Endothelial cell of umbilical vein (primary cell): Measurements from ENCODE around the gene SRRD. TPM values are rescaled to one million over a fixed set of nuclear protein-coding genes. Genes with fewer than 3 reads are reported as not detected.

Experiments used
- BruUV-seq: library from RNA; stranded (reverse); fragments of 400-500 nt; replicated peaks from 2 replicates; lab custom pipeline; 2021; lab: Mats Ljungman, UMichigan
- CTCF ChIA-PET: fragments of 300-600, 350-600 bp; sonication (Branson Sonifier 250); formaldehyde crosslinking; loops from one replicate; lab custom pipeline; 2021; ENCODE audit warnings: antibody characterized with exemption, inconsistent platforms; lab: Charles Lee
- POLR2A ChIA-PET: fragments of 300-600, 350-600 bp; sonication (Branson Sonifier 250); formaldehyde crosslinking; loops from one replicate; lab custom pipeline; 2021; ENCODE audit warnings: antibody characterized with exemption, inconsistent platforms; lab: Charles Lee
- DNase-seq: peaks from one replicate; pipeline ENCODE4 v3.0.0-alpha.2; 2011; ENCODE audit warnings: low read depth, low spot score
- FAIRE-seq: peaks from 2 replicates; lab custom pipeline; 2011; peaks lifted over from hg19 to GRCh38; lab: Jason Lieb, UNC
- H2AFZ ChIP-seq: 2 replicates; pipeline ENCODE4 v1.6.0; 2012; ENCODE audit warnings: low read depth, low read length, control low read depth, inconsistent platforms
- H3K27ac ChIP-seq: 2 replicates; pipeline ENCODE4 v1.5.1; 2011; ENCODE audit warnings: low read depth, mild to moderate bottlenecking, control low read depth, low read length, moderate library complexity; ENCODE audit not compliant: insufficient read depth
- H3K27me3 ChIP-seq, 2 experiments: 2 replicates each; pipeline versions ENCODE4 v1.6.0 to v1.6.1; 2011; ENCODE audit warnings: low read length in 2 of 2, mixed read lengths in 1 of 2; ENCODE audit not compliant: control insufficient read depth in 2 of 2, insufficient read depth in 2 of 2
- H3K36me3 ChIP-seq, 2 experiments: 2 replicates in 1 of 2; 3 replicates in 1 of 2; pipeline ENCODE4 v1.5.1; 2011; ENCODE audit warnings: low read length in 2 of 2, mild to moderate bottlenecking in 1 of 2, moderate library complexity in 1 of 2; ENCODE audit not compliant: control insufficient read depth in 2 of 2, insufficient read depth in 2 of 2; ENCODE audit errors: extremely low read depth in 1 of 2
- H3K4me1 ChIP-seq: 3 replicates; pipeline ENCODE4 v1.5.1; 2011; ENCODE audit warnings: mild to moderate bottlenecking, low read length; ENCODE audit not compliant: control insufficient read depth, insufficient read depth; ENCODE audit errors: extremely low read depth
- H3K4me2 ChIP-seq: 2 replicates; pipeline ENCODE4 v1.6.1; 2011; ENCODE audit warnings: low read length, control low read depth, mixed read lengths; ENCODE audit not compliant: insufficient read depth
- H3K4me3 ChIP-seq, 3 experiments: fragments of 200-600 bp in 1 of 3; sonication (generic), shearing (Covaris generic) in 1 of 3; replicated peaks in 1 of 3; 2 replicates each; pipeline ENCODE4 v1.5.1; 2011 to 2016; ENCODE audit warnings: control low read depth in 3 of 3, low read length in 3 of 3, mild to moderate bottlenecking in 2 of 3, inconsistent platforms in 1 of 3, low read depth in 1 of 3, moderate library complexity in 1 of 3; ENCODE audit not compliant: insufficient read depth in 1 of 3
- H3K79me2 ChIP-seq: 2 replicates; pipeline ENCODE4 v1.6.0; 2012; ENCODE audit warnings: low read length, inconsistent platforms; ENCODE audit not compliant: control insufficient read depth, insufficient read depth
- H3K9ac ChIP-seq: replicated peaks from 2 replicates; pipeline ENCODE3; 2011; ENCODE audit warnings: low read length, control low read depth; ENCODE audit not compliant: insufficient read depth; ENCODE audit errors: extremely low read depth
- H3K9me1 ChIP-seq: replicated peaks from 3 replicates; pipeline ENCODE4 v1.6.0; 2011; ENCODE audit warnings: mild to moderate bottlenecking, low read length; ENCODE audit not compliant: control insufficient read depth, insufficient read depth; ENCODE audit errors: extremely low read depth
- H3K9me3 ChIP-seq: replicated peaks from 2 replicates; pipeline ENCODE4 v1.5.1; 2012; ENCODE audit warnings: low read length, inconsistent platforms; ENCODE audit not compliant: control insufficient read depth, insufficient read depth
- H4K20me1 ChIP-seq: replicated peaks from 2 replicates; pipeline ENCODE3; 2011; ENCODE audit warnings: mild to moderate bottlenecking, low read length; ENCODE audit not compliant: control insufficient read depth, insufficient read depth; ENCODE audit errors: extremely low read depth
- CTCF ChIP-seq, 2 donors: IDR thresholded peaks; 1 replicate in 1 of 2; 2 replicates in 1 of 2; pipeline ENCODE4 v1.5.1; 2011; ENCODE audit warnings: low read length in 2 of 2, mild to moderate bottlenecking in 2 of 2, moderate library complexity in 2 of 2, control low read depth in 1 of 2, inconsistent platforms in 1 of 2, low read depth in 1 of 2; ENCODE audit not compliant: insufficient read depth in 1 of 2; ENCODE audit errors: extremely low read depth in 1 of 2
- EZH2 ChIP-seq: IDR thresholded peaks from 2 replicates; pipeline ENCODE4 v1.6.1; 2012; ENCODE audit warnings: borderline replicate concordance, low read depth, mild to moderate bottlenecking, moderate library complexity, low read length, inconsistent platforms; ENCODE audit not compliant: severe bottlenecking
- FOS ChIP-seq: IDR thresholded peaks from 2 replicates; pipeline ENCODE4 v1.6.1; 2011; ENCODE audit warnings: mild to moderate bottlenecking, low read length, moderate library complexity, borderline replicate concordance; ENCODE audit not compliant: insufficient read depth
- GATA2 ChIP-seq: IDR thresholded peaks from 2 replicates; pipeline ENCODE4 v1.7.0; 2011; ENCODE audit warnings: low read depth, mild to moderate bottlenecking, moderate library complexity, mixed read lengths, low read length; ENCODE audit not compliant: insufficient read length, insufficient read depth
- JUN ChIP-seq: IDR thresholded peaks from 2 replicates; pipeline ENCODE4 v1.6.1; 2011; ENCODE audit warnings: borderline replicate concordance, low read depth; ENCODE audit not compliant: insufficient read length, insufficient read depth
- MAX ChIP-seq: IDR thresholded peaks from 2 replicates; pipeline ENCODE4 v1.6.1; 2011; ENCODE audit not compliant: insufficient read depth, insufficient read length
- MYC ChIP-seq: IDR thresholded peaks from one replicate; pipeline ENCODE4 v1.6.1; 2011; ENCODE audit warnings: mild to moderate bottlenecking, low read depth, low read length
- POLR2A ChIP-seq: IDR thresholded peaks from 2 replicates; pipeline ENCODE4 v1.6.1; 2012; ENCODE audit warnings: low read depth, mild to moderate bottlenecking, control low read depth, low read length
- POLR2AphosphoS5 ChIP-seq: IDR thresholded peaks from 2 replicates; pipeline ENCODE4 v1.6.1; 2012; ENCODE audit warnings: low read depth, mild to moderate bottlenecking, control low read depth, low read length, moderate library complexity; ENCODE audit not compliant: insufficient read depth
- dilution Hi-C: fragments of 300-500 bp; cut with MboI; formaldehyde crosslinking; loops from one replicate; pipeline ENCODE4 v1.15.0; 2019; ENCODE audit warnings: low sequenced_read_pairs; ENCODE audit not compliant: extremely low pct_ligation_motif_present
- intact Hi-C: fragments of 100-400 bp; cut with micrococcal nuclease; formaldehyde crosslinking; loops from one replicate; pipeline ENCODE4 v1.10.0; 2022
- polyA plus RNA-seq, 4 experiments: library from polyadenylated mRNA; depleted of rRNA in 3 of 4; stranded (reverse) in 3 of 4; unstranded in 1 of 4; fragments of >200 nt; gene quantifications; 2 replicates each; pipeline versions ENCODE4 v1.2.1 to v1.2.3, GENCODE V29; 2011 to 2012; ENCODE audit warnings: missing spikeins in 1 of 4
- total RNA-seq: library from RNA; stranded (reverse); gene quantifications from 2 replicates; pipeline ENCODE4 v1.2.3, GENCODE V29; 2021

Gene SRRD
- total and polyA plus RNA-seq, 2 donors (not counting 3 experiments of a cell fraction or from before 2014, with no cell fraction given): 23.4 to 24.2 TPM

GRCh38 chr22:26501996-26502395 lies 18.3 kb downstream of the SRRD start:
- Histone ChIP-seq H4K20me1 (no peaks in the 10 kb centered on the region), H3K4me3 (no peak overlapping the region), H3K4me1 (peaks cover 27% of the 10 kb centered on the region), H3K4me2 (no peak overlapping the region), H3K79me2 (peaks cover 6% of the 10 kb centered on the region), H3K27me3 (no peaks in the 10 kb centered on the region), H2AFZ (no peak overlapping the region), H3K9me1 (no peaks in the 10 kb centered on the region), H3K9ac (no peak overlapping the region), H3K9me3 (no peaks in the 10 kb centered on the region), H3K36me3 (peaks cover 30 to 31% of the 10 kb centered on the region in 2 experiments), H3K27ac (peak overlapping the region; percentile 40)
- ChIA-PET POLR2A (no interaction called here), CTCF (interaction anchor here (0.7 to 1.6 kb wide), 6 partner anchors 14 to 138 kb away, joined by 3 to 6 read pairs (median 3); partner anchors contain the start of genes HPS4 and SRRD)
- no peak for DNase-seq
- no peak for FAIRE-seq
- dilution Hi-C loops (no loop called here), intact Hi-C loops (no loop called here)
- TF ChIP-seq MAX (no peak), FOS (no peak), EZH2 (no peak), MYC (no peak), POLR2AphosphoS5 (no peak), JUN (no peak), POLR2A (no peak), CTCF (IDR thresholded peaks at IDR 0.05; ENCODE audit: extremely low read depth in 1 of 2, insufficient read depth in 1 of 2, low read depth in 1 of 2, low read length in 2 of 2) (no peak), GATA2 (no peak)
- BruUV-seq: no TSS peak
